GM23338 (cell line): ENCODE results near the gene APOBR. TPM values are rescaled to one million over a fixed set of nuclear protein-coding genes. Genes with fewer than 3 reads are reported as not detected.

ENCODE experiments used
- ATAC-seq: fragments of 200-7000 bp; cut with Tn5 transposase; 3 replicates; pipeline ENCODE4 v1.9.1; 2020
- DNase-seq: peaks from one replicate; pipeline ENCODE4 v3.0.0-alpha.2; 2015; ENCODE audit warnings: low spot score
- H2AFZ ChIP-seq: fragments of 200-600 bp; sonication (generic); 2 replicates; pipeline ENCODE4 v1.8.0; 2016; ENCODE audit warnings: antibody characterized with exemption, mild to moderate bottlenecking, moderate library complexity
- H3F3A ChIP-seq: fragments of 200-600 bp; sonication (generic); replicated peaks from 2 replicates; pipeline ENCODE4 v1.8.0; 2017; ENCODE audit warnings: antibody characterized with exemption, mixed run types, low read depth
- H3K27ac ChIP-seq: fragments of 200-600 bp; sonication (generic); 2 replicates; pipeline ENCODE4 v1.6.1; 2016; ENCODE audit warnings: low read depth
- H3K27me3 ChIP-seq: fragments of 200-600 bp; sonication (generic); 2 replicates; pipeline ENCODE4 v1.8.0; 2016; ENCODE audit warnings: mild to moderate bottlenecking, mixed run types, moderate library complexity; ENCODE audit not compliant: insufficient read depth
- H3K36me3 ChIP-seq: fragments of 200-600 bp; sonication (generic); 2 replicates; pipeline ENCODE4 v1.8.0; 2016; ENCODE audit warnings: mild to moderate bottlenecking; ENCODE audit not compliant: insufficient read depth
- H3K4me1 ChIP-seq: fragments of 200-600 bp; sonication (generic); 2 replicates; pipeline ENCODE4 v1.8.0; 2016; ENCODE audit warnings: mild to moderate bottlenecking, moderate library complexity; ENCODE audit not compliant: insufficient read depth
- H3K4me2 ChIP-seq: fragments of 200-600 bp; sonication (generic); 2 replicates; pipeline ENCODE4 v1.7.1; 2017; ENCODE audit warnings: mixed run types
- H3K4me3 ChIP-seq: fragments of 200-600 bp; sonication (generic); 2 replicates; pipeline ENCODE4 v1.6.1; 2016; ENCODE audit warnings: mixed run types
- H3K79me2 ChIP-seq: fragments of 200-600 bp; sonication (generic); replicated peaks from 2 replicates; pipeline ENCODE4 v1.8.0; 2017; ENCODE audit warnings: mild to moderate bottlenecking; ENCODE audit not compliant: insufficient read depth
- H3K9me2 ChIP-seq: fragments of 200-600 bp; sonication (generic); 2 replicates; pipeline ENCODE4 v1.8.0; 2017; ENCODE audit not compliant: insufficient read depth
- H4K20me1 ChIP-seq: fragments of 200-600 bp; sonication (generic); replicated peaks from 2 replicates; pipeline ENCODE4 v1.8.0; 2017; ENCODE audit warnings: mild to moderate bottlenecking; ENCODE audit not compliant: insufficient read depth
- H3K27ac Mint-ChIP-seq: 2 replicates; pipeline ENCODE4 v1.8.0; 2020; ENCODE audit warnings: inconsistent platforms, mild to moderate bottlenecking, moderate library complexity, mixed read lengths
- H3K27me3 Mint-ChIP-seq: 3 replicates; pipeline ENCODE4 v1.8.0; 2022; ENCODE audit warnings: low read depth, mild to moderate bottlenecking, moderate library complexity, mixed read lengths, inconsistent platforms; ENCODE audit not compliant: insufficient read depth, poor library complexity
- H3K36me3 Mint-ChIP-seq: 3 replicates; pipeline ENCODE4 v1.8.0; 2021; ENCODE audit warnings: low read depth, mild to moderate bottlenecking, inconsistent platforms, moderate library complexity, mixed read lengths
- H3K4me1 Mint-ChIP-seq: 3 replicates; pipeline ENCODE4 v1.8.0; 2020; ENCODE audit warnings: mild to moderate bottlenecking, inconsistent platforms, mixed read lengths
- H3K4me3 Mint-ChIP-seq: 3 replicates; pipeline ENCODE4 v1.8.0; 2021; ENCODE audit warnings: moderate library complexity, mild to moderate bottlenecking, inconsistent platforms, mixed read lengths
- H3K9me3 Mint-ChIP-seq: 3 replicates; pipeline ENCODE4 v1.8.0; 2020; ENCODE audit warnings: moderate library complexity, mild to moderate bottlenecking, inconsistent platforms, mixed read lengths
- ETS1 ChIP-seq: IDR thresholded peaks from 2 replicates; pipeline ENCODE4 v1.6.1; 2016; ENCODE audit warnings: antibody characterized with exemption
- EZH2 ChIP-seq: fragments of 200-600 bp; sonication (generic); IDR thresholded peaks from one replicate; pipeline ENCODE4 v1.8.0; 2017; ENCODE audit warnings: antibody characterized with exemption, mild to moderate bottlenecking, low read depth; ENCODE audit not compliant: unreplicated experiment
- NANOG ChIP-seq: IDR thresholded peaks from 2 replicates; pipeline ENCODE4 v1.6.1; 2016; ENCODE audit warnings: antibody characterized with exemption, borderline replicate concordance
- POLR2AphosphoS5 ChIP-seq: IDR thresholded peaks from 2 replicates; pipeline ENCODE4 v1.6.1; 2016; ENCODE audit warnings: antibody characterized with exemption, low read depth
- REST ChIP-seq: IDR thresholded peaks from one replicate; pipeline ENCODE4 v1.6.1; 2018; ENCODE audit warnings: antibody characterized with exemption; ENCODE audit not compliant: unreplicated experiment
- STAT1 ChIP-seq: IDR thresholded peaks from one replicate; pipeline ENCODE4 v1.6.1; 2016; ENCODE audit warnings: antibody characterized with exemption; ENCODE audit not compliant: unreplicated experiment
- ZNF114 ChIP-seq: fragments of 250-450 bp; sonication (Bioruptor Pico); IDR thresholded peaks from 2 replicates; pipeline ENCODE4 v1.5.0; 2020; ENCODE audit warnings: mild to moderate bottlenecking, moderate library complexity
- ZNF462 ChIP-seq: fragments of 250-450 bp; sonication (Bioruptor Pico); IDR thresholded peaks from 2 replicates; pipeline ENCODE4 v1.5.0; 2020; ENCODE audit warnings: mild to moderate bottlenecking, moderate library complexity
- polyA plus RNA-seq: library from polyadenylated mRNA; unstranded; fragments of >200 nt; fragmentation: Nextera tagmentation; extraction: Ambion mirVana; gene quantifications from 2 replicates; pipeline ENCODE4 v1.2.1, GENCODE V29; 2016
- total RNA-seq: library from RNA; depleted of rRNA; stranded (reverse); fragments of >200 nt; shearing (Covaris generic); gene quantifications from 2 replicates; pipeline ENCODE4 v1.2.3, GENCODE V29; 2014

Gene APOBR
- total and polyA plus RNA-seq, 2 experiments from 2014 or later = 0.07 TPM; not detected in 1

GRCh38 chr16:28542646-28543045 lies 48.2 kb downstream of the APOBR start (continued):
- TF ChIP-seq ZNF462 (CRISPR knock-in tag) (no peak), EZH2 (no peak), ZNF114 (CRISPR knock-in tag) (no peak), ETS1 (no peak), STAT1 (no peak), POLR2AphosphoS5 (no peak), NANOG (no peak)

GRCh38 chr16:28543072-28543471 lies 48.6 kb downstream of the APOBR start:
- no peak overlapping the region for H3K4me3 ChIP-seq
- no peak for ATAC-seq
- H3K4me1 Mint-ChIP-seq = peaks cover 5% of the 10 kb centered on the region; the same call in 2 of the 3 replicates
- TF ChIP-seq REST (no peak), ZNF114 (CRISPR knock-in tag) (no peak)

More at GRCh38 chr16:28543072-28543471, 48.6 kb downstream of the APOBR start:
- no peak overlapping the region for H3K4me2 ChIP-seq
- no peaks in the 10 kb centered on the region for H3K4me1 ChIP-seq
- peak overlapping the region; percentile 59 for H2AFZ ChIP-seq
- H3K27ac ChIP-seq = no peak overlapping the region
- Mint-ChIP-seq H3K36me3 (no peaks in the 10 kb centered on the region), H3K4me3 (no peak overlapping the region), H3K27ac (no peak overlapping the region), H3K27me3 (peaks cover 10% of the 10 kb centered on the region), H3K9me3 (no peaks in the 10 kb centered on the region)
- no peaks in the 10 kb centered on the region for H4K20me1 ChIP-seq
- DNase-seq = no peak
- H3F3A ChIP-seq = no peaks in the 10 kb centered on the region
- H3K9me2 ChIP-seq = no peaks in the 10 kb centered on the region
- H3K36me3 ChIP-seq = no peaks in the 10 kb centered on the region
- no peaks in the 10 kb centered on the region for H3K27me3 ChIP-seq
- no peaks in the 10 kb centered on the region for H3K79me2 ChIP-seq
